Smooth muscle cell (in vitro differentiated cells): ENCODE data around the gene ENOSF1. TPM values are rescaled to one million over a fixed set of nuclear protein-coding genes. Genes with fewer than 3 reads are reported as not detected.

Source experiments
- DNase-seq: peaks from one replicate; lab custom pipeline; 2025; ENCODE audit not compliant: unreplicated experiment; lab: John Stamatoyannopoulos, UW
- H2AFZ ChIP-seq: fragments of 200-600 bp; sonication (generic); 2 replicates; pipeline ENCODE4 v1.6.0; 2016; ENCODE audit warnings: antibody characterized with exemption, low read depth, mild to moderate bottlenecking
- H3F3A ChIP-seq: fragments of 200-600 bp; sonication (generic); 2 replicates; pipeline ENCODE4 v1.6.0; 2017; ENCODE audit warnings: antibody characterized with exemption, low read depth
- H3K27ac ChIP-seq: fragments of 200-600 bp; sonication (generic); 2 replicates; pipeline ENCODE4 v1.5.1; 2016; ENCODE audit warnings: low read depth, mild to moderate bottlenecking
- H3K27me3 ChIP-seq: fragments of 200-600 bp; sonication (generic); 2 replicates; pipeline ENCODE4 v1.6.1; 2016; ENCODE audit warnings: low read depth, mild to moderate bottlenecking
- H3K36me3 ChIP-seq: fragments of 200-600 bp; sonication (generic); 2 replicates; pipeline ENCODE4 v1.5.1; 2016; ENCODE audit warnings: low read depth
- H3K4me1 ChIP-seq: fragments of 200-600 bp; sonication (generic); 2 replicates; pipeline ENCODE4 v1.5.1; 2016; ENCODE audit warnings: low read depth
- H3K4me2 ChIP-seq: fragments of 200-600 bp; sonication (generic); 2 replicates; pipeline ENCODE4 v1.6.0; 2016; ENCODE audit warnings: mild to moderate bottlenecking
- H3K4me3 ChIP-seq: fragments of 200-600 bp; sonication (generic); 2 replicates; pipeline ENCODE4 v1.5.1; 2016; ENCODE audit warnings: mild to moderate bottlenecking
- H3K79me2 ChIP-seq: fragments of 200-600 bp; sonication (generic); 2 replicates; pipeline ENCODE4 v1.6.0; 2016; ENCODE audit warnings: low read depth, mild to moderate bottlenecking
- H3K9ac ChIP-seq: fragments of 200-600 bp; sonication (generic); 2 replicates; pipeline ENCODE4 v1.6.0; 2016; ENCODE audit warnings: low read depth
- H3K9me3 ChIP-seq: fragments of 200-600 bp; sonication (generic); replicated peaks from 2 replicates; pipeline ENCODE4 v1.5.1; 2016; ENCODE audit warnings: low read depth
- H4K20me1 ChIP-seq: fragments of 200-600 bp; sonication (generic); 2 replicates; pipeline ENCODE4 v1.6.0; 2016; ENCODE audit warnings: low read depth
- CTCF ChIP-seq: fragments of 200-600 bp; sonication (generic); IDR thresholded peaks from 2 replicates; pipeline ENCODE4 v1.5.1; 2017; ENCODE audit warnings: borderline replicate concordance, mild to moderate bottlenecking, antibody characterized with exemption; ENCODE audit not compliant: insufficient read depth, poor library complexity, severe bottlenecking
- WGBS: methylation state at CpG from one replicate; pipeline ENCODE4 v1.1.7; 2016; ENCODE audit warnings: low lambda C conversion rate; 5-methylcytosine and 5-hydroxymethylcytosine counted together
- polyA plus RNA-seq: library from polyadenylated mRNA; unstranded; fragments of >200 nt; fragmentation: Nextera tagmentation; extraction: Ambion mirVana; gene quantifications from 2 replicates; pipeline ENCODE4 v1.2.1, GENCODE V29; 2016
- total RNA-seq: library from RNA; depleted of rRNA; stranded (reverse); fragments of >200 nt; gene quantifications from 2 replicates; pipeline ENCODE4 v1.2.3, GENCODE V29; 2014

The ENOSF1 gene
- total and polyA plus RNA-seq, 2 experiments from 2014 or later = 6.6 to 12.4 TPM

DNA sequence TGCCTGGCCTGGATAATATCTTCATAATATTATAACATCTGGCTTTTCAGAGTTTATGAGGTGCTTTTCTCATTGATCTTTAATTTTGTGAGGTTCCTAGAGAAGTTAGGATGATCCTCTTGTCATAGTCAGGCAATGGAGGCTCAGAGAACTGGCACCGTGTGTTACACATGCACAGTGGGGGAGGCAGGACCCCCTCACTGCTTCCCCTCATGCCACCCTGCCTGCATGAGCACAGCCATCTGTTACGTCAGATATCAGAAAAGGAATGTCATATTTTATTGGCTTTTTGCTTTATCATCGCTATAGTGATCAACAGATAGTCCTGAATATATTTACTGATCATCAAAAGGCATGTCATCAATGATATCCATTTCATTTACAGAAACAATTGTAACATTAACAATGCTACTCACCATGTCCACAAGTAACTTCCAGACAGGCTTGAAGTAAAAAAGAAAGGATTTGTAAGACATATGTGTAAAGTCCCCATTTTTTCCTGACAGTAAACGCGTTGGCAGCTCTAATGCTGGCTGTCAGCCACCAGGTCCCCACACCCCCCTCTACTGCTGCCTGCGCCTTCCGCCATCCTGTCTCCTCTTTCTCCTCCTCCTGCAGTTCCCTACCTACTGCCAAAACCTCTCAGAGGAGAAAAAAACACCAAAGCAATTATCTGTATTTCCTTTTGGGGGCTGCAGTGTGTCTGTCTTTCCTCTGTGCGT is 18.8 kb downstream of the ENOSF1 start:
- no peak overlapping the region for H3K4me2 ChIP-seq
- WGBS = 85% methylated on average over 8 of the region's 8 CpGs
- H3F3A ChIP-seq = no peaks in the 10 kb centered on the region
- no peak overlapping the region for H3K27ac ChIP-seq
- H3K79me2 ChIP-seq = no peaks in the 10 kb centered on the region
- DNase-seq = no peak
- no peak overlapping the region for H3K9ac ChIP-seq
- no peaks in the 10 kb centered on the region for H3K27me3 ChIP-seq
- H2AFZ ChIP-seq = no peak overlapping the region
- no peaks in the 10 kb centered on the region for H3K9me3 ChIP-seq
- H3K4me3 ChIP-seq = no peak overlapping the region
- no peaks in the 10 kb centered on the region for H4K20me1 ChIP-seq
- no peaks in the 10 kb centered on the region for H3K36me3 ChIP-seq
- no peaks in the 10 kb centered on the region for H3K4me1 ChIP-seq
- no peak for TF ChIP-seq CTCF

DNA sequence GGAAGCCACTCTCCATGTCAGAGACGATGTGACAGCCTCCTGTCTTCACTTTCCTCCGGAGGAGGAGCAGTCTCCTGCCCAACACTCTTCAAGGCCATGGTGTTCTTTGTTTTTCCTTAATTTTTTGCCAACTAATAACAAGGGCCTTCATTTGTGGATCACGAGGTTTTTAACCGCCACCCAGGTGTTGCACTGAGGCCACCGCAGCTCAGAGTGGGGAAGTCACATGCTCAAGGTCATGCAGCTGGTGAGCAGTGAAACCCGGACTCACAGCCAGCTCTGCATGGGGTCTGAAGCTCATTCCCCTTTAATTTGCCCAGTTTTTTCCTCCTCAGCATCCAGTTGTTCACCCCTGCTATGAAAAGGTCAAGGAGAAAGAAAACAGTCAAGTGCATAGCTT is 19.6 kb downstream of the ENOSF1 start:
- Histone ChIP-seq H3K36me3 (no peaks in the 10 kb centered on the region), H3K4me2 (no peak overlapping the region), H3K4me1 (no peaks in the 10 kb centered on the region), H4K20me1 (no peaks in the 10 kb centered on the region), H3K4me3 (no peak overlapping the region), H3K9ac (no peak overlapping the region), H3K9me3 (no peaks in the 10 kb centered on the region), H3K79me2 (no peaks in the 10 kb centered on the region), H3K27ac (no peak overlapping the region), H2AFZ (no peak overlapping the region), H3K27me3 (no peaks in the 10 kb centered on the region), H3F3A (no peaks in the 10 kb centered on the region)
- TF ChIP-seq CTCF = no peak
- WGBS = 94% methylated on average over 6 of the region's 6 CpGs
- DNase-seq = no peak

DNA sequence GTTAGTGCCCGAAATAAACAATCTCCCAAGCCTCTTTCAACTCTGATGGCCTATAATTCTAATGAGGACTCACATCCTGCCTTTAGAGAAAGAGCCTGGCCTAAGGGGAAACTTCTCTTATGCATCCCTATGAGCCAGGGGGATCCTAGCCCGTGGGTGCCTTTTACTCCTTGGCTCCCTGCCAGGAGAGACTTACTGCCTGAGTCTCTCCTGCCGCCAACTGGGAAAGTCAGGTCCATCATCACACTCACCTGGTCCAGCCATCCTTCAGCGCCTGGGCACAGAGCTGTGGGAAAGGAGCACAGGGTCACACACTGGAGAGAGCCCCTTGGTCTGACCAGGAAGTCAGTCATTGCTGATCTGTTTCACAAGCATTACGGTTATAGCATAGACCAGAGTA is 24.1 kb downstream of the ENOSF1 start:
- H3K27ac ChIP-seq = no peak overlapping the region
- peaks cover 20% of the 10 kb centered on the region for H3K4me1 ChIP-seq
- H3K9me3 ChIP-seq = no peaks in the 10 kb centered on the region
- H3K4me2 ChIP-seq = no peak overlapping the region
- H3F3A ChIP-seq = no peaks in the 10 kb centered on the region
- H3K36me3 ChIP-seq = no peaks in the 10 kb centered on the region
- H4K20me1 ChIP-seq = no peaks in the 10 kb centered on the region
- H2AFZ ChIP-seq = no peak overlapping the region
- no peak for TF ChIP-seq CTCF
- WGBS = 91% methylated on average over 5 of the region's 5 CpGs
- H3K27me3 ChIP-seq = no peaks in the 10 kb centered on the region
- no peak overlapping the region for H3K9ac ChIP-seq
- no peak overlapping the region for H3K4me3 ChIP-seq
- no peaks in the 10 kb centered on the region for H3K79me2 ChIP-seq
- DNase-seq = no peak
